ENCODE measurements around the gene GOLGA8J. TPM values are rescaled to one million over a fixed set of nuclear protein-coding genes. Genes with fewer than 3 reads are reported as not detected.
"Not testable (repeated sequence)": the region's sequence is repeated elsewhere in the genome, so short reads cannot be mapped to it uniquely, and the experiment has no call there.

The GOLGA8J gene
- total RNA-seq, 4 donors from 2014 or later, result 0.22 to 4.7 (median 3.7) TPM; not detected in 1

GRCh38 chr15:30102890-30103289 is 20.1 kb downstream of the GOLGA8J start:
- H3K36me3 ChIP-seq; H3K9me3 ChIP-seq; H3K27ac ChIP-seq; DNase-seq; H3K27me3 ChIP-seq; H3K4me1 ChIP-seq; intact Hi-C loops (cut with DNase I); H3K4me3 ChIP-seq (replicated peaks in 1 of 3): not testable (repeated sequence)
- WGBS, 2 donors, result no CpG with 5 or more reads among the region's 12 CpGs

GRCh38 chr15:30103941-30104507 is 21.3 kb downstream of the GOLGA8J start:
- H3K4me1 ChIP-seq; H3K27me3 ChIP-seq; H3K9me3 ChIP-seq; H3K36me3 ChIP-seq; intact Hi-C loops (cut with DNase I); H3K27ac ChIP-seq; H3K4me3 ChIP-seq (replicated peaks in 1 of 3); DNase-seq: not testable (repeated sequence)
- no CpG with 5 or more reads among the region's 42 CpGs for WGBS, 2 donors

- intact Hi-C loops (cut with DNase I); H3K4me3 ChIP-seq (replicated peaks in 1 of 3); H3K27ac ChIP-seq; H3K4me1 ChIP-seq; DNase-seq; H3K27me3 ChIP-seq; H3K9me3 ChIP-seq; H3K36me3 ChIP-seq: not testable (repeated sequence)
- WGBS, 2 donors, result no CpG with 5 or more reads among the region's 4 CpGs
Observed at GRCh38 chr15:30110591-30110990, 27.8 kb downstream of the GOLGA8J start.

GRCh38 chr15:30130066-30130465 is 47.3 kb downstream of the GOLGA8J start:
- DNase-seq; H3K4me1 ChIP-seq; H3K4me3 ChIP-seq (replicated peaks in 1 of 3); H3K27me3 ChIP-seq; H3K36me3 ChIP-seq; H3K27ac ChIP-seq; intact Hi-C loops (cut with DNase I); H3K9me3 ChIP-seq: not testable (repeated sequence)
- peak in 1 of 6 experiments; percentile 33 for TF ChIP-seq CTCF (IDR thresholded peaks at IDR 0.05)
- 0% methylated on average over 1 of the region's 2 CpGs for WGBS, 2 donors

- intact Hi-C loops (cut with DNase I); H3K4me3 ChIP-seq (replicated peaks in 1 of 3); H3K4me1 ChIP-seq; H3K9me3 ChIP-seq; H3K36me3 ChIP-seq; H3K27ac ChIP-seq; DNase-seq; H3K27me3 ChIP-seq: not testable (repeated sequence)
- WGBS, 2 donors, result no CpG with 5 or more reads among the region's 7 CpGs
Observed at GRCh38 chr15:30134751-30135150, 52.0 kb downstream of the GOLGA8J start, which contains the start of gene GOLGA8T. TSS of gene GOLGA8T (plus strand) at chr15:30135051. CDS start at chr15:30135149, 98 bp downstream.

Small RNA genes lying within 50 kb of the gene (small RNA-seq; reads per million reads assigned to genes)
- gene RF00096 (not detected), gene RN7SL673P (not detected)

Other genes starting within 250 kb of the GOLGA8J start
- 1 to 10 TPM in 3 of 4 donors, not detected in 1; 1.2 to 1.4 (median 1.3) TPM for gene GOLGA8T, start 52.1 kb downstream of the GOLGA8J start, total RNA-seq

Measured in thyroid gland (tissue), 4 donors.